GM08714 (cell line): ENCODE measurements around the gene GNAO1.

Experiments
- H3K4me3 ChIP-seq: fragments of 200-500 bp; sonication (Bioruptor generic); 2 replicates; pipeline ENCODE4 v1.5.1; 2014; ENCODE audit warnings: mild to moderate bottlenecking, low read length, inconsistent platforms
- ZNF274 ChIP-seq: IDR thresholded peaks from 2 replicates; pipeline ENCODE4 v1.6.1; 2012; ENCODE audit warnings: mild to moderate bottlenecking, low read depth, low read length

GNAO1 gene

GRCh38 chr16:56337131-56337857 is 146.0 kb downstream of the GNAO1 start:
- no peak overlapping the region for H3K4me3 ChIP-seq
- no peak for TF ChIP-seq ZNF274

DNA sequence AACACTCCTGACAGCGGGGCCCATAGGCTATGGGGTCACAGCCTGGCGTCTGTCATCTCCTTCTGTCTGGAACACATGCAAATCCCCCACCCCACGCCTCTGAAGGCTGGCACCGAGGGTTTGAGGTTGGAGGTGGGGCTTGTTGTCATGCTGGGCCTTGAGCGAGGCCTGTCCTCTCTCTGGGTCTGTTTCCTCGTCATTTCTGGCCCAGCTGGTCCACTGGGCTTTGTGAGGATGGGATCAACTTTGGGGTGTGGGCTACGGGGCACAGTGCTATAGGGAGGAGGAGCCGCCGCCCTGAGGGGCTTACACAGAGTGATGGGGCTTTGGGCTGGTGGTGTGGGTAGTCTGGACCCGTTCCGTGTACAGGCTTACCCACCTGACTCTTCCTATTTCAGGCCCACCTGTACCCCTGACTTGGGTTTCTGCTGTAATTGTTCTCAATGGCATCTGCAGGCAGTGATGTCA is 146.6 kb downstream of the GNAO1 start:
- no peak overlapping the region for H3K4me3 ChIP-seq
- TF ChIP-seq ZNF274: no peak

GRCh38 chr16:56338566-56339318 is 147.5 kb downstream of the GNAO1 start:
- TF ChIP-seq ZNF274: no peak
- H3K4me3 ChIP-seq: no peak overlapping the region

GRCh38 chr16:56339431-56340195 is 148.3 kb downstream of the GNAO1 start:
- TF ChIP-seq ZNF274: no peak

GRCh38 chr16:56340416-56340815 is 149.1 kb downstream of the GNAO1 start:
- TF ChIP-seq ZNF274: no peak
- no peak overlapping the region for H3K4me3 ChIP-seq

More at GRCh38 chr16:56339431-56340195, 148.3 kb downstream of the GNAO1 start:
- no peak overlapping the region for H3K4me3 ChIP-seq

DNA sequence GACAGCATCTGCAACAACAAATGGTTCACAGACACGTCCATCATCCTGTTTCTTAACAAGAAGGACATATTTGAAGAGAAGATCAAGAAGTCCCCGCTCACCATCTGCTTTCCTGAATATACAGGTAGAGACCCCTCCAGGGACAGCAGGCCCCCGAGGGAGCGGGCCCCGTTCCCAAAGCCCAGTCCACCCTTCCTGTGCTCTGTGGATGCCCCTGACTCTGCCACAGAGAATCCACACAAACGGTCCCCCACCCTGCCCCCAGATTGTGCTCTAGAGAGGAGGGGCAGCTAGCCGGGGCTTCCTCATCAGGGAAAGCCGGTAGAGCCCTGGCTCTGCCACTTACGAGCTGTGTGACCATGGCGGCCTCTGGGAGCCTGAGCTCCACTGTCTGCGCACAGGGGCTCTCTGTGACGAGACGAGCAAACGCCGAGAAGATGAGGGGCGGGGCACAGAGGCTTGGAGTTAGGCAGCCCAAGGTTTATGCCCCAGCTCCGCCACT is 149.6 kb downstream of the GNAO1 start:
- no peak overlapping the region for H3K4me3 ChIP-seq
- no peak for TF ChIP-seq ZNF274

DNA sequence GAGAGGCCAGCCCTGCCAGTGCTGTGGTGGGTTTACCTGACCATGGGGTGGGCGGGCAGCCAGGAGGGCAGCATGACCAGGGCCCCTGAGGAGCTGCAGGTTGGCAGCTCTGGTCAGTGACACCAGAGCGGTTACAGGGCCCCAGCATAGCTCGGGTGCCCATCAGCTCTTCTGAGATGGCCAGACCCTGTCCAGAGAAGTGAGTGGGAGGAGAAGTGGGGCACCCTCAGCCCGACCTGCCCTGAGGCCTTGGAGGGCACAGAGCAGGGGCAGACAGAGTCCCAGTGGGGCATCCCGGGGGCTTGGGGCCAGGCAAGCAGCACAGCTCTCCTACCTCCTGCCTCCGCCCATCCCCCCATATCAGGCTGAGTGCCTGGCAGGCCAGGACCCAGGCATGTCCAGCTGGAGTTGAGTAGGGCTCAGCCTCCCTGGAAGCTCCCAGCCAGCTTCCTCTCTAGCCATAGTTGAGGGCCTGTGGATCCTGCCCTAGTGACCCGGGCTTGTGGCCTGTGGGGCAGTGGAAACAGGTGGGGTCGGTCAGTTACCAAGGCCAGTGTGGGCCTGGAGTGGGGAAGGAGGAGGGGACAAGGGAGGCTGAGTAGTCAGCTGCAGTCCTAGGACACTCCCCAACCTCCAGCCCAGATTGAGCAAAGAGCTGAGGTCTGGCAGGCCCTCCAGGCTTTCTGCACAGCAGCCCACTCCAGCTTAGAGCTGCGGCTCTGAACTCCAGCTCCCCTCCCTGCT is 150.5 kb downstream of the GNAO1 start:
- no peak for TF ChIP-seq ZNF274
- H3K4me3 ChIP-seq: no peak overlapping the region

- no peak for TF ChIP-seq ZNF274
- no peak overlapping the region for H3K4me3 ChIP-seq
Measured at GRCh38 chr16:56343661-56344517, 152.6 kb downstream of the GNAO1 start.

- no peak for TF ChIP-seq ZNF274
- H3K4me3 ChIP-seq: no peak overlapping the region
Measured at GRCh38 chr16:56344518-56345405, 153.5 kb downstream of the GNAO1 start.

- H3K4me3 ChIP-seq: no peak overlapping the region
- no peak for TF ChIP-seq ZNF274
Measured at GRCh38 chr16:56345406-56346050, 154.2 kb downstream of the GNAO1 start.

DNA sequence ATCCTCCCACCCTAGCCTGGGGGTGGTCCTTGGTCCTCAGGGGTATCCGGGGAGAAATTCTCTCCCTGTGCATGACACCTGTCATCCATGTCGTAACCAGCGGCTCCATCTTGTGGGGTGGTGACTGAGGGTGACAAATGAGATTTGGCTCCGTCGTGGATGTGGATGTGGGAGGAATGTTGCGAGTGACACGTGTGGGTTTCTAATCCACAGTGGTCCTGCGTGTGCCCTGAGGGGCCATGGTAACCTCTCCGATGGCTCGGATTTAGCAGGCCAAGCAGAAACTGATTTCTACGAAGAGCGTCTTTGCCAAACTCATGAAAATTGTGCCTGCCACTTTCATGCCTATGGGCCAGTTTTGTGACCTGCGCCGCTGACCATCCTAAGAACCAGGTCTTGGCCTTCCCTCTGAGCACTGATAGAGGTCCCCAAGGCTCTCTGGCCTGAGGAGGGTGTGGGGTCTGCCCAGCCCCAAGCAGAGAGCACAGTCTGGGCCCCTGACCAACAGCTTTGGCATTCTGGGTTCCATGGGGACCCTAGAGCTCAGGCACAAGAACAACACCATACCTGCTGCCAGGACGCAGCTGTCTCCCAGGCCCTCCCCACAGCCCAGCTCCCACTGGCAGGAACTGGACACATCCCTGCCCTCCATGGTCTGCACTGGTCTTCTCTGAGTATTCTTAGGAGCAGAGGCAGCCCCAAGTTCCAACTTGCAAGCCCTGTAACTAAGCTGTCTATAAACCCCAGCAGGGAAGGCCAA is 155.0 kb downstream of the GNAO1 start:
- H3K4me3 ChIP-seq: no peak overlapping the region
- no peak for TF ChIP-seq ZNF274
